DND-41 (cell line): Measurements from ENCODE around the gene LRRC42.

Source experiments
- CTCF ChIP-seq: IDR thresholded peaks from 2 replicates; pipeline ENCODE4 v1.5.1; 2012; ENCODE audit warnings: borderline replicate concordance, low read length, moderate library complexity, mild to moderate bottlenecking; ENCODE audit not compliant: poor library complexity, severe bottlenecking; ENCODE audit errors: extremely low read depth
- EZH2 ChIP-seq: IDR thresholded peaks from 3 replicates; pipeline ENCODE4 v1.6.1; 2012; ENCODE audit warnings: borderline replicate concordance, low read depth, mild to moderate bottlenecking, moderate library complexity, low read length, inconsistent platforms; ENCODE audit not compliant: severe bottlenecking

- TF ChIP-seq CTCF (no peak), EZH2 (no peak)
Measured at GRCh38 chr1:53929246-53929960, 16.7 kb upstream of the LRRC42 start.
